HEK293 (cell line): ENCODE data around the gene TEDDM1.

Experiments
- GLIS2 ChIP-seq: fragments of 450-650 bp; formaldehyde crosslinking; IDR thresholded peaks from 2 replicates; pipeline ENCODE4 v1.5.1; 2016; ENCODE audit warnings: missing biosample characterization, missing genetic modification characterization
- HOXD13 ChIP-seq: sonication (generic); formaldehyde crosslinking; IDR thresholded peaks from 2 replicates; pipeline ENCODE4 v1.8.0; 2022; ENCODE audit warnings: missing genetic modification reagents, borderline replicate concordance
- TCF7L2 ChIP-seq: IDR thresholded peaks from 2 replicates; pipeline ENCODE4 v1.6.1; 2011; ENCODE audit warnings: low read depth, mild to moderate bottlenecking, inconsistent platforms, low read length, moderate library complexity, borderline replicate concordance
- ZNF239 ChIP-seq: fragments of 450-650 bp; formaldehyde crosslinking; IDR thresholded peaks from 2 replicates; pipeline ENCODE4 v1.5.1; 2016; ENCODE audit warnings: missing biosample characterization, missing genetic modification characterization
- ZNF24 ChIP-seq: fragments of 450-650 bp; formaldehyde crosslinking; IDR thresholded peaks from 2 replicates; pipeline ENCODE4 v1.5.1; 2016; ENCODE audit warnings: missing biosample characterization, missing genetic modification characterization
- ZNF302 ChIP-seq: fragments of 450-650 bp; formaldehyde crosslinking; IDR thresholded peaks from 2 replicates; pipeline ENCODE4 v1.5.1; 2016; ENCODE audit warnings: missing biosample characterization, missing genetic modification characterization, low read depth
- ZNF341 ChIP-seq: fragments of 450-650 bp; formaldehyde crosslinking; IDR thresholded peaks from 2 replicates; pipeline ENCODE4; 2016; ENCODE audit warnings: low read depth, missing biosample characterization, missing genetic modification characterization
- ZNF560 ChIP-seq: fragments of 450-650 bp; formaldehyde crosslinking; IDR thresholded peaks from 2 replicates; pipeline ENCODE4 v1.5.1; 2017; ENCODE audit warnings: missing biosample characterization, missing genetic modification characterization, borderline replicate concordance
- ZNF768 ChIP-seq: fragments of 450-650 bp; formaldehyde crosslinking; IDR thresholded peaks from 2 replicates; pipeline ENCODE4 v1.5.1; 2018; ENCODE audit warnings: missing biosample characterization, mild to moderate bottlenecking, missing genetic modification characterization
- ZSCAN16 ChIP-seq: fragments of 450-650 bp; formaldehyde crosslinking; IDR thresholded peaks from 2 replicates; pipeline ENCODE4 v1.5.1; 2016; ENCODE audit warnings: missing biosample characterization, missing genetic modification characterization
- TF ChIP-seq, protein P1 (sequence below): fragments of 450-650 bp; formaldehyde crosslinking; IDR thresholded peaks from 2 replicates; pipeline ENCODE4 v1.5.1; 2016; ENCODE audit warnings: missing biosample characterization, missing genetic modification characterization
- TF ChIP-seq, protein P2 (sequence below): fragments of 450-650 bp; formaldehyde crosslinking; IDR thresholded peaks from 2 replicates; pipeline ENCODE4 v1.5.1; 2017; ENCODE audit warnings: missing biosample characterization, missing genetic modification characterization
- TF ChIP-seq, protein P3 (sequence below): fragments of 450-650 bp; formaldehyde crosslinking; IDR thresholded peaks from 2 replicates; pipeline ENCODE4 v1.5.1; 2016; ENCODE audit warnings: missing biosample characterization, missing genetic modification characterization
- TF ChIP-seq, protein P4 (sequence below): fragments of 450-650 bp; formaldehyde crosslinking; IDR thresholded peaks from 2 replicates; pipeline ENCODE4 v1.5.1; 2016; ENCODE audit warnings: missing biosample characterization, missing genetic modification characterization

DNA sequence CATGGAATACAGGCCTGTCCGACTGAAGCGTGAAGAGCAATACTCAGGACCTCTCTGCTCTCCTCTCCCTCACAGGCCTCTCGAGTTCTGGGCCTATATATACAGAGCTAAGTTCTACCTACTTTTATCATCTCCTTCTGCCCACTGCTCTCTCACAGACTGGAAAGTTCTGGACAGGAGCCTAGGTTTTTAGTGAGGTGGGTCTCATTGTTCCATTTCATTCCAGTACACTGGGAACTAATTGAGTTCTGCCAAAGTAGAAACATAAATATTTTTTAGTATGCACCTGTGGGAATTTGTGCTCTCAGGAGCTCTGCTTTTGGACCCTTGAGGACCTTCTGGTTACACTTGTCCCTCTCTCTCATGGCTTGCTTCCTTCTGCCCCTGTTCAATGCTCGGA is at the start of gene TEDDM1:
- TF ChIP-seq, protein P1, sequence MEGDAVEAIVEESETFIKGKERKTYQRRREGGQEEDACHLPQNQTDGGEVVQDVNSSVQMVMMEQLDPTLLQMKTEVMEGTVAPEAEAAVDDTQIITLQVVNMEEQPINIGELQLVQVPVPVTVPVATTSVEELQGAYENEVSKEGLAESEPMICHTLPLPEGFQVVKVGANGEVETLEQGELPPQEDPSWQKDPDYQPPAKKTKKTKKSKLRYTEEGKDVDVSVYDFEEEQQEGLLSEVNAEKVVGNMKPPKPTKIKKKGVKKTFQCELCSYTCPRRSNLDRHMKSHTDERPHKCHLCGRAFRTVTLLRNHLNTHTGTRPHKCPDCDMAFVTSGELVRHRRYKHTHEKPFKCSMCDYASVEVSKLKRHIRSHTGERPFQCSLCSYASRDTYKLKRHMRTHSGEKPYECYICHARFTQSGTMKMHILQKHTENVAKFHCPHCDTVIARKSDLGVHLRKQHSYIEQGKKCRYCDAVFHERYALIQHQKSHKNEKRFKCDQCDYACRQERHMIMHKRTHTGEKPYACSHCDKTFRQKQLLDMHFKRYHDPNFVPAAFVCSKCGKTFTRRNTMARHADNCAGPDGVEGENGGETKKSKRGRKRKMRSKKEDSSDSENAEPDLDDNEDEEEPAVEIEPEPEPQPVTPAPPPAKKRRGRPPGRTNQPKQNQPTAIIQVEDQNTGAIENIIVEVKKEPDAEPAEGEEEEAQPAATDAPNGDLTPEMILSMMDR = no peak
- TF ChIP-seq ZSCAN16 (tag by site-specific recombination) = no peak
- no peak for TF ChIP-seq ZNF768 (tag by site-specific recombination)
- no peak for TF ChIP-seq ZNF302 (tag by site-specific recombination)
- no peak for TF ChIP-seq ZNF341 (tag by site-specific recombination)
- TF ChIP-seq, protein P2, sequence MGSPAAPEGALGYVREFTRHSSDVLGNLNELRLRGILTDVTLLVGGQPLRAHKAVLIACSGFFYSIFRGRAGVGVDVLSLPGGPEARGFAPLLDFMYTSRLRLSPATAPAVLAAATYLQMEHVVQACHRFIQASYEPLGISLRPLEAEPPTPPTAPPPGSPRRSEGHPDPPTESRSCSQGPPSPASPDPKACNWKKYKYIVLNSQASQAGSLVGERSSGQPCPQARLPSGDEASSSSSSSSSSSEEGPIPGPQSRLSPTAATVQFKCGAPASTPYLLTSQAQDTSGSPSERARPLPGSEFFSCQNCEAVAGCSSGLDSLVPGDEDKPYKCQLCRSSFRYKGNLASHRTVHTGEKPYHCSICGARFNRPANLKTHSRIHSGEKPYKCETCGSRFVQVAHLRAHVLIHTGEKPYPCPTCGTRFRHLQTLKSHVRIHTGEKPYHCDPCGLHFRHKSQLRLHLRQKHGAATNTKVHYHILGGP (tag by site-specific recombination) = no peak
- no peak for TF ChIP-seq ZNF239 (tag by site-specific recombination)
- TF ChIP-seq, protein P3, sequence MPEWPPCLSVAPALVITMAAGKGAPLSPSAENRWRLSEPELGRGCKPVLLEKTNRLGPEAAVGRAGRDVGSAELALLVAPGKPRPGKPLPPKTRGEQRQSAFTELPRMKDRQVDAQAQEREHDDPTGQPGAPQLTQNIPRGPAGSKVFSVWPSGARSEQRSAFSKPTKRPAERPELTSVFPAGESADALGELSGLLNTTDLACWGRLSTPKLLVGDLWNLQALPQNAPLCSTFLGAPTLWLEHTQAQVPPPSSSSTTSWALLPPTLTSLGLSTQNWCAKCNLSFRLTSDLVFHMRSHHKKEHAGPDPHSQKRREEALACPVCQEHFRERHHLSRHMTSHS (tag by site-specific recombination) = no peak
- TF ChIP-seq HOXD13 = no peak
- no peak for TF ChIP-seq GLIS2 (tag by site-specific recombination)
- no peak for TF ChIP-seq ZNF560 (tag by site-specific recombination)
- no peak for TF ChIP-seq TCF7L2
- TF ChIP-seq, protein P4, sequence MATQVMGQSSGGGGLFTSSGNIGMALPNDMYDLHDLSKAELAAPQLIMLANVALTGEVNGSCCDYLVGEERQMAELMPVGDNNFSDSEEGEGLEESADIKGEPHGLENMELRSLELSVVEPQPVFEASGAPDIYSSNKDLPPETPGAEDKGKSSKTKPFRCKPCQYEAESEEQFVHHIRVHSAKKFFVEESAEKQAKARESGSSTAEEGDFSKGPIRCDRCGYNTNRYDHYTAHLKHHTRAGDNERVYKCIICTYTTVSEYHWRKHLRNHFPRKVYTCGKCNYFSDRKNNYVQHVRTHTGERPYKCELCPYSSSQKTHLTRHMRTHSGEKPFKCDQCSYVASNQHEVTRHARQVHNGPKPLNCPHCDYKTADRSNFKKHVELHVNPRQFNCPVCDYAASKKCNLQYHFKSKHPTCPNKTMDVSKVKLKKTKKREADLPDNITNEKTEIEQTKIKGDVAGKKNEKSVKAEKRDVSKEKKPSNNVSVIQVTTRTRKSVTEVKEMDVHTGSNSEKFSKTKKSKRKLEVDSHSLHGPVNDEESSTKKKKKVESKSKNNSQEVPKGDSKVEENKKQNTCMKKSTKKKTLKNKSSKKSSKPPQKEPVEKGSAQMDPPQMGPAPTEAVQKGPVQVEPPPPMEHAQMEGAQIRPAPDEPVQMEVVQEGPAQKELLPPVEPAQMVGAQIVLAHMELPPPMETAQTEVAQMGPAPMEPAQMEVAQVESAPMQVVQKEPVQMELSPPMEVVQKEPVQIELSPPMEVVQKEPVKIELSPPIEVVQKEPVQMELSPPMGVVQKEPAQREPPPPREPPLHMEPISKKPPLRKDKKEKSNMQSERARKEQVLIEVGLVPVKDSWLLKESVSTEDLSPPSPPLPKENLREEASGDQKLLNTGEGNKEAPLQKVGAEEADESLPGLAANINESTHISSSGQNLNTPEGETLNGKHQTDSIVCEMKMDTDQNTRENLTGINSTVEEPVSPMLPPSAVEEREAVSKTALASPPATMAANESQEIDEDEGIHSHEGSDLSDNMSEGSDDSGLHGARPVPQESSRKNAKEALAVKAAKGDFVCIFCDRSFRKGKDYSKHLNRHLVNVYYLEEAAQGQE (tag by site-specific recombination) = no peak
- TF ChIP-seq ZNF24 (tag by site-specific recombination) = no peak
